ENCODE results near the gene ARF3. TPM values are rescaled to one million over a fixed set of nuclear protein-coding genes. Genes with fewer than 3 reads are reported as not detected.

Gene ARF3
- total RNA-seq, 1 experiment from 2014 or later, result 166 TPM

GRCh38 chr12:48973531-48973930 lies 16.2 kb upstream of the ARF3 start:
- POLR2A ChIA-PET, result no interaction called here
- H3K36me3 ChIP-seq (ENCODE audit: control insufficient read depth in 1 of 2, insufficient read depth in 2 of 2, low read length in 2 of 2), result no peaks in the 10 kb centered on the region
- no TSS peak for BruUV-seq (replicated peaks)
- H4K20me1 ChIP-seq (ENCODE audit: insufficient read depth), result no peaks in the 10 kb centered on the region
- H3K9me2 ChIP-seq (ENCODE audit: insufficient read depth), result no peaks in the 10 kb centered on the region
- H3K27me3 ChIP-seq (ENCODE audit: insufficient read depth, low read length), result no peaks in the 10 kb centered on the region
- ATAC-seq, result no peak
- H3K27ac ChIP-seq (ENCODE audit: low read depth, low read length), result no peak overlapping the region; the same call in 1 of the 2 replicates
- peaks cover 9% of the 10 kb centered on the region; the same call in 1 of the 2 replicates for H3K79me2 ChIP-seq (ENCODE audit: insufficient read depth, low read length)
- TF ChIP-seq TCF7L2 (IDR thresholded peaks at IDR 0.05; ENCODE audit: borderline replicate concordance, extremely low read depth, insufficient read depth, insufficient read length), result no peak
- TF ChIP-seq, protein P1, sequence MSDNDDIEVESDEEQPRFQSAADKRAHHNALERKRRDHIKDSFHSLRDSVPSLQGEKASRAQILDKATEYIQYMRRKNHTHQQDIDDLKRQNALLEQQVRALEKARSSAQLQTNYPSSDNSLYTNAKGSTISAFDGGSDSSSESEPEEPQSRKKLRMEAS (IDR thresholded peaks at IDR 0.05), result no peak
- TF ChIP-seq EGR1 (IDR thresholded peaks at IDR 0.05; ENCODE audit: low read depth), result no peak
- no peak for TF ChIP-seq POLR2A (IDR thresholded peaks at IDR 0.05; ENCODE audit: borderline replicate concordance, extremely low read depth, insufficient read depth, insufficient read length)
- no peak for TF ChIP-seq EZH2phosphoT487 (IDR thresholded peaks at IDR 0.05; ENCODE audit: borderline replicate concordance)
- no peak for TF ChIP-seq JUND (IDR thresholded peaks at IDR 0.05)
- TF ChIP-seq EZH2 (IDR thresholded peaks at IDR 0.05), result no peak
- no peak for TF ChIP-seq ZBTB33 (IDR thresholded peaks at IDR 0.05; ENCODE audit: extremely low read depth, insufficient replicate concordance, low read length)
- TF ChIP-seq YY1 (IDR thresholded peaks at IDR 0.05; ENCODE audit: extremely low read depth, insufficient replicate concordance, low read depth, low read length), result no peak
- TF ChIP-seq ELF1 (IDR thresholded peaks at IDR 0.05; ENCODE audit: borderline replicate concordance, low read depth), result no peak
- TF ChIP-seq SRF (IDR thresholded peaks at IDR 0.05; ENCODE audit: low read depth), result no peak
- no peak for TF ChIP-seq ATF3 (IDR thresholded peaks at IDR 0.05)
- TF ChIP-seq SIN3A (IDR thresholded peaks at IDR 0.05; ENCODE audit: low read depth), result no peak
- no peak for TF ChIP-seq CBX3 (IDR thresholded peaks at IDR 0.05; ENCODE audit: low read depth)
- no peak for TF ChIP-seq RAD21 (IDR thresholded peaks at IDR 0.05; ENCODE audit: low read depth)
- no peak for TF ChIP-seq CEBPB (IDR thresholded peaks at IDR 0.05; ENCODE audit: low read depth)
- TF ChIP-seq SP1 (IDR thresholded peaks at IDR 0.05; ENCODE audit: low read depth), result no peak
- no peak for TF ChIP-seq REST (IDR thresholded peaks at IDR 0.05; ENCODE audit: low read depth)
- intact Hi-C loops (cut with micrococcal nuclease), result no loop called here
- CTCF ChIA-PET, result interaction anchor here (1.2 to 1.9 kb wide), 2 partner anchors 9 to 19 kb away, joined by 4 to 5 read pairs; no protein-coding TSS in a partner anchor
- no peak overlapping the region for H3K4me3 ChIP-seq (replicated peaks in 1 of 2; ENCODE audit: low read depth in 1 of 2, low read length in 2 of 2)
- H2AFZ ChIP-seq (ENCODE audit: low read depth, low read length, poor library complexity, severe bottlenecking), result no peak overlapping the region
- RAD21 ChIA-PET (ENCODE audit: low non-redundant PET in 1 of 2, low total read pairs in 2 of 2, uncharacterized antibody in 2 of 2, unreplicated experiment in 2 of 2), result no interaction called here
- H3K4me2 ChIP-seq (ENCODE audit: low read length), result no peak overlapping the region
- no peaks in the 10 kb centered on the region for H3K9me3 ChIP-seq (ENCODE audit: control insufficient read depth in 1 of 2, insufficient read depth in 1 of 2, low read depth in 1 of 2, low read length in 2 of 2)
- DNase-seq (ENCODE audit: low read depth, low spot score), result no peak
- peaks cover 9 to 32% of the 10 kb centered on the region in 2 experiments; a peak in 3 of 4 replicates for H3K4me1 ChIP-seq (ENCODE audit: control insufficient read depth in 1 of 2, insufficient read depth in 2 of 2, low read length in 2 of 2)
- H3K9ac ChIP-seq (ENCODE audit: low read length), result no peak overlapping the region

All from HCT116 (cell line).